Left cardiac atrium (tissue), 4 donors: ENCODE data around the gene ADCY4. TPM values are rescaled to one million over a fixed set of nuclear protein-coding genes. Genes with fewer than 3 reads are reported as not detected.
"Not testable (repeated sequence)": the region's sequence is repeated elsewhere in the genome, so short reads cannot be mapped to it uniquely, and the experiment has no call there.

Experiments
- ATAC-seq, 2 donors: fragments of 200-7000 bp; cut with Tn5 transposase; one replicate each; pipeline ENCODE4 v1.9.1; 2020; ENCODE audit warnings: mild to moderate bottlenecking in 2 of 2, moderate library complexity in 2 of 2
- DNase-seq: peaks from one replicate; pipeline ENCODE4 v3.0.0-alpha.2; 2020
- intact Hi-C, 2 donors: fragments of 100-400 bp; cut with DNase I; formaldehyde crosslinking; loops; one replicate each; pipeline versions ENCODE4 v1.14.1 to v1.15.1; 2022 to 2023
- total RNA-seq, 2 donors: library from RNA; stranded (reverse); fragmentation: NEBNext Ultra II Directional; extraction: Animal tissue kit (Norgen Biotek cat#: 25700); gene quantifications; one replicate each; pipeline ENCODE4 v1.2.1, GENCODE V29; 2021
- donor health status: DM: no; HTN: yes; CAD: no.
- donor health status: DM: no; HTN: yes; CAD: no; lungs with severe emphysema.
- donor health status: DM: yes; HTN: yes; CAD: no.
- donor health status: Dilated cardiomyopathy.

Gene ADCY4
- total RNA-seq, 2 donors from 2014 or later: 19.2 to 43.9 TPM

DNA sequence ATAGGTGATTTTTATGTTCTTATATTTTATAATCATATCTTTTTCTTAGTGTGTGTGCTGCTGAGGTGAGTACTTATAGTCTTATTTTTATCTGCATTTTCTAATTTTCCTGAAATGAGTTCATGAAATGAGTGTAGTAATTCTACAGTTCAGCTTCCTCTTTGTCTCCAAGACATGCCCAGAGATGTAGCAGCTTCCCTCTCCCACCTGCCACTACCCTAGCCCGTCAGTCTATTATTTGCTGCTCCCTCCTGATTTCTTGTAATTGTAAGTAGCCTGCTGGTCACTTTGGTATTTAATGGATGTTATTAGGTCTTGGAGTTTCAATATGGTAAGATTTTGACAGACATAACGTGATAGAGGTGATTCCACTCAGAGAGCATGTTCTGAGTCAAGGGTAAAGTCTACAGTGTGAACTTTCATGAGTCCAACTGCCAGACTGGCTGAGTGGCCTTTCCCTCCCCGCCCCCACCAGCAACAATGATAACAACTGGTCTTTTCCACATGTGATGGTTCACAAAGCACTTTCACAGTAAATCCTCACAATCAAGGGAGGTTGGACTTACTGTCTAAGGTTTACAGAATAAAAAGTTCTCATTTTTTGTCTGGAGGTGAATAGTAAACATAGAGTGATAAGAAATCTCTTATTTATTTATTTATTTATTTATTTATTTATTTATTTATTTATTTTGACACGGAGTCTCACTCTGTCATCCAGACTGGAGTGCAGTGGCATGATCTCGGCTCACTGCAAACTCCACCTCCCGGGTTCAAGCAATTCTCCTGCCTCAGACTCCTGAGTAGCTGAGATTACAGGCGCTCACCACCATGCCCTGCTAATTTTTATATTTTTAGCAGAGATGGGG lies 9.2 kb upstream of the ADCY4 start:
- intact Hi-C loops: no loop called here
- no peak for ATAC-seq
- DNase-seq: no peak

DNA sequence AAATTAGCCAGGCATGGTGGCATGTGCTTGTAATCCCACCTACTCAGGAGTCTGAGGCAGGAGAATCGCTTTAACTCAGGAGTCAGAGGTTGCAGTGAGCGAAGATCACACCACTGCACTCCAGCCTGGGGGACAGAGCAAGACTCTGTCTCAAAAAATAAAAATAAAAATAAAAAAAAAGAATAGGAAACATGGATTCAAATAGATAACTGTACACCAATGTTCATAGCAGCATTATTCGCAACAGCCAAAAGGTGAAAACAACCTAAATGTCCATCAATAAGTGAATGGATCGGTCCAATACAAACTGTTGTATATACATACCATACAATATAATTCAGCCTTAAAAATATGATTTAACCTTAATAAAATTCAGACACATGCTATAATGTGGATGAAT lies 8.0 kb upstream of the ADCY4 start:
- intact Hi-C loops: no loop called here
- ATAC-seq: no peak
- no peak for DNase-seq

DNA sequence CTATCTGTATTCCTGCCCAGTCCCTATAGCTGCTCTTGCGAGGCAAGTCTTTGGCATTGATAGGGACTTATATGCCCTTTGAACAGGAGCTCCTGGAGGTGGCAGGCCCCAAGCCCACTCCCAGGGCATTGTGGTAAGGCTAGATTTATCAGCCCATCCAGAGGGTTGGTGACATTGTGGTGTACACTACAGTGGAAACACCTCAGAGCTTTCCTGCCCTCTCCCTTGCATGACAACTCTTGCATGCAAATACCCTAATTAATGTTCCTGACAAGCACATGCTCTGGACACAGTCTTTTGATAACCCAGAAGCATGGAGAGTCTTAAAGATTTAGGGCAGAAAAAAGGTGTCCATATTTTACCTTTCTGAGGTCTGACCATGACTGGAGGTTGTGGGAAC lies 5.7 kb upstream of the ADCY4 start:
- DNase-seq (no peak), ATAC-seq (no peak)
- intact Hi-C loops: no loop called here

DNA sequence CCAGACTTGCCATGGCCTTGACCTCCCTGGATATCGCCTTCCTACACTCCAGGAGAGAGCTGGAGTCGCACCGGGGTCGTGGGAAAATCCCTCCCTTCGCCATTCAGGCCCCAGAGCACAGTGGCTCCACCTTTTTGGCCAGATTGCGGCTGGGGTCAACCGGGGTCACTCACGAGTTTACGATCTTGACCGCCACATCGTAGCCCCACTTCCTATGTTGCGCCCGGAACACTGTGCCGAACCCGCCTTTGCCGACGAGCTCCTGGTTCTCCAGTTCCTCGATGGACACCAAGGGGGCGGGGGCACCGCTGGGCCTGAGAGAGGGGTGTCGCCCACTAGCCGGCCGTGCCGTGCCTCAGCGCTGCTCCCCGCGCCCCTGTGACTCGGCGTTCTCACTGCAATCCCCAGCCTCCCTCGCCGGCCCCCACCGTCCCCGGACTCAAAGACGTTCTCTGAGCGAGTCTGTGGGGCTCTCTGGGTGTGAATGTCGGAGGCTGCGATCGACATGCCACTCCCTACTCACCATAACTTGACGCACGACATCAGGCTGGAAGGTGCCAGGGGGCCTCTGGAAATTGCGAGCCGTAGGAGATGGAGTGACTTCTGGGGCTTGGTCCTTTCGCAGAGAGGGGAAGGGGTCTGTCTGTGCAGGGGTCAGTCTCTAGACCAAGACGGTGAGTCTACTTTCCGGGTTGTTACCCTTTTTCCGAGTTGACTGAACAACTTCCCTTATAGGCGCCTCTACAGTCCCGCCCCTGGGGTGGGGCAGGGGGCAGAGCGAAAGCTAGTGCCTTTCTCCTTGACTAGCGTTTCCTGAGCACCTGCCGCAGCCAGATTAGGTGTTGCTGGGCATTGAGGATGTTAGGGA lies 4.6 kb upstream of the ADCY4 start, which contains the start of gene RIPK3:
Gene RIPK3 (minus strand): TSS at position 708 of the 868 bp plus-strand sequence. CDS start 165 bp downstream, at position 543.
- DNase-seq: peak; percentile 77
- intact Hi-C loops: no loop called here
- peak; percentile 54 to 72 for ATAC-seq

DNA sequence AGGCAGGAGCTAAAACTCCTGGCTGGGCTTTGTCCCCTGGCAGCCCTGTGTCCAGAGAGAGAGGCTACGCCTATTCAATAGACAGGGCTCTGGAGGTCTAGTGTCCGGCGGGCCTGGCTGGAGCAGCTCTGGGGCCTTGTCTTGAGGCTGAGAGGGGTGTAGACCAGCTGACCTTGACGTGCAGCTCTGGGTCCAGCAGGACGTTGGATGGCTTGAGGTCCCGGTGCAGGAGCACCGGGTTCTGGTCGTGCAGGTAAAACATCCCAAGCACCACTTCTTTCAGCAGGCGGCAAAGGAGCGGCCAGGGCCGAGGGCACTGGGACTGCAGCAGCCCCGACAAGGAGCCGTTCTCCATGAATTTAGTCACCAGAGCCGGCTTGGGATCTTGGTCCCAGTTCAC lies 4.0 kb upstream of the ADCY4 start:
- no peak for ATAC-seq
- intact Hi-C loops: no loop called here
- DNase-seq: no peak

DNA sequence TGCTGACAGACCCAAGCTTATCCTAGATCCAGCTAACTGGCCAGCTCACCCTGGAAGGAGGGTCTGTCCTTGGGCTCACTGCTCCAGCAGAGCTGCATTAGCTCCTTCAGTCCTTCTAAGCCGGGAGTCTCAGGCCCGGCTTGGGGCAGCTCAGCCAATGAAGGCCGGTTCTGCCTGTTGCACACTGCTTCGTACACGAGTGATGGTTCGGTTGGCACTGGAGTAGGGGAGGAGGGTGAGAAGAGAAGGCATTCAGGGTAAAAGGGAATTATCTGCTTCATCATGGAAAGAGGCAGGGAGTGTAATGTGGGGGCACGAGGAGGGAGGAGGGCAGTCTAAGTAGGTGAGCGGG lies 2.9 kb upstream of the ADCY4 start:
- no peak for DNase-seq
- intact Hi-C loops: no loop called here

DNA sequence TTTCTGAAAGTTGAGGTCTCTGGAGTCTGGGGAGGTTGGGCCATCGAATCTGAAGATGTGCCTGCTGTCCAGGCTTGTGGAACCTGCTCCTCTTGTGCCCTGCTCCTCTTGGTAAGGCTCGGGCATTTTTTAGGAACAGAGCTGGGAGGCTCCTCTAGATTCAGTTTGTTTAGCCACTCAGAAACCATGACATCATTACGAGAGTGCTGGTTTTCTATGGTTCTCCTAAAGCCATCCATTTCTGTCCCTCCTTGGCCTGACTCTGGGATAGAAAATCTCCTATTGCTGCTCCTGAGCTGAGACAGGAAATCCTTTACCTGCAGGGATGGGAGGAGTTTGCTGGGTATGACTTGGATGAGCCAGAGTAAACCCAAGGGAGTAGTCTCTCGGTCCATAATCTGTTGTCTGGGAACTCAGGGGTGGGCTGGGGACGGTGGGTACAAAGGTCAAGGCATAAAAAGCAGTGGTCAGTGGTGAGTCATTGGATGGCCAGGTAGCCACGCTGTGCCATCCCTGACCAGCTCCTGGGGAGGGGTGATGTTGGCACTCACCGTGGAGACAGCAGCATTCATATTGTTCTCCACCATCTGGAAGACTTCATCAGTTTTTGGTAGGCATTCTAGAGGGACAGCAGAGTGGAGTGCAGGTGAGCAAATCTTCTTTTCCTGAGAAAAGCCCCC lies 2.4 kb upstream of the ADCY4 start:
- no peak for DNase-seq

More for the DNA sequence above, 2.9 kb upstream of the ADCY4 start:
- no peak for ATAC-seq

DNA sequence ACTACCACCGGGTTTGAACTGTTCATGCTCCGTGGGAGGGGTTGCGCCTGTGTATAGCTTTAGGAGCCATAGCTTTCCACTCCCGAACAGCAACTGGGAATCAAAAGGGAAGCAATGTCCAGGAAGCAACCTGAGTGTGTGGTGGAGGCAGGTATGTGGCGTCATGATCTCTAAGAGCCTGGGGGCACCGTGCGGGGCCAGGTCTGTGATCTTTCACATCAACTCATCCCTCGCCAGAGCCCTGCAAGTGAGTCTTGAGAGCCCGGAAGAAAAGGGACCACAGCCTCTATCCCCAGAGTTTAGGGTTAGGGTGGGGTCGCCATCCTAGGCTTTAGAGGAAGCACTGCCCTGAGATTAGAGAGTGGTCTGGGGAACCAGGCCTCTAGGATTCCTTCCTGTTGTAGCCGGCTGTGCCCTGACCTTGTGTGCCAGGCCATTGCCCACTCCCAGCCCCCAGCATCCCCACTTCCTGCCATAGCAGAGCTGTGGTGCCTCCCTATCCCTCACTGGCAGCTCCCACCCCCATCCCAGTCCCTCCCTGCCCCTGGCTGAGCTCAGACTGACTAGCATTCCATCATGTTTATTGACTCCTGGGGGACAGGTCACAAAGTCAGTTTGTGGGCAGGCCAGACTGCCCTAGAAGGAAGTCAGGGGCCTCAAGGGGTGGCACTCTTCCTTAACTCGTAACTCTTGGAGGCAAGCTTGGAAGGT lies 745 bp upstream of the ADCY4 start:
- no peak for DNase-seq
- intact Hi-C loops: no loop called here
- no peak for ATAC-seq

More for the DNA sequence above, 2.4 kb upstream of the ADCY4 start:
- intact Hi-C loops: no loop called here
- ATAC-seq: no peak

DNA sequence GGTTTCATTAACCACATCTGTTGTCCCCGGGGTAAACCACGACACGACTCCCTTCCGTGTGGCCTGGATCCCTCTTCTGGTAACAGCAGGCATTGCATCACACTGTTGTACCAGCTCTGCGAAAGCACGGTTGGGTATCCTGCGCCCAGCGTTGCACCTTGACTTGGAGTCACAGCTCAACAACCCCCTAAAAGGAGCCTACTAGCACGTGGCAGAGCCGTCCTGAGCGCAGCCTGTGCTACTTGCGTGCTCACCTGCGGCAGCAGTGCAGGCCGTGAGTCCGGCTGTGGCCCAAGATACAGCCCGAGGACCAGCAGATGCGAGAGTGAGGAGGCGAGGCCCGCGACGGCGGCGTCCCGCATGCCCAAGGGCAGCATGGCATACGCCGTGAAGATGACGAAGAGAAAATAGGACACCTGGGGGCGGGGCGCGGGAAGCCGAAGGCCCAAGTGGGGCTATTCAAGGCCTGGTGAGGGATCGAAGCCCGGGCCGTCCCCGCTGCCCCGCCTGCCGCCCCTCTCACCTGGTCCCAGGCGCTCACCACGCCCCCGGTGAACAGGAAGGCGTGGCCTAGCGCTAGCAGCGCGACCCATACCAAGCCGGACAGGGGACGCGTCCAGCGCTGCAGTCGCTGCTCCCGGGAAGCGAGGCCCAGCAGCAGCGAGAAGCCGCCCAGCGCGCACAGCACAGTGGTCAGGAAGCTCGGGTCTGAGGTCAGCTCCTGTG lies 2.4 kb downstream of the ADCY4 start:
- DNase-seq (peak; percentile 74), ATAC-seq (peak; percentile 55 to 67)
- intact Hi-C loops: loop anchor here (2.0 to 5.0 kb wide), 2 partner anchors 100 to 104 kb away; no protein-coding TSS in a partner anchor

DNA sequence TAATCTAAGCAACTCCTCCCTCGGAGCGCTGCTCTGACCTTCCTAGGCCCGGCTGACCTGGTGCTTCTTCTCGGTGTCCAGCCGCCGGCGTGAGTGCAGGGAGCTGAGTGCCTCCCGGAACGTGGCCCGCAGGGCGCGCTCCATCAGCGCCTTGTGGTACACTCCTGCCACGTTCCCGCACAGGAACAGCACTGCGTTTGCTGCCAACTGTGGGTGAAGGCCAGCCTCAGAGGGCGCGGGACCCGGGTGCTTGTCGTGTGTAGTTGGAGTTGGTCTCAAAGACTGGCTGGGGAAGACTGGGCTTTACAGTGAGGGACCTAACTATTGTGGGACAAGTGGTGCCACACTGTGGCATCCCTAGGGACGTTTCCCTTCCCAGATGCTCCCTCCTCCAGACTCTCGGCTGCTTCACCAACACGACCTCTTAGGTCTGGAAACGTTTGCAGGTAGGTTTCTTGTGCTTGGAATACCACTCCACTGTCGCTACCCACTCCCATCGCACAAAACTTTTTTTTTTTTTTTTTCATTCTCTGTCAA lies 3.1 kb downstream of the ADCY4 start:
- ATAC-seq (no peak), DNase-seq (no peak)
- intact Hi-C loops: loop anchor here (2.0 to 5.0 kb wide), 2 partner anchors 101 to 105 kb away; no protein-coding TSS in a partner anchor

DNA sequence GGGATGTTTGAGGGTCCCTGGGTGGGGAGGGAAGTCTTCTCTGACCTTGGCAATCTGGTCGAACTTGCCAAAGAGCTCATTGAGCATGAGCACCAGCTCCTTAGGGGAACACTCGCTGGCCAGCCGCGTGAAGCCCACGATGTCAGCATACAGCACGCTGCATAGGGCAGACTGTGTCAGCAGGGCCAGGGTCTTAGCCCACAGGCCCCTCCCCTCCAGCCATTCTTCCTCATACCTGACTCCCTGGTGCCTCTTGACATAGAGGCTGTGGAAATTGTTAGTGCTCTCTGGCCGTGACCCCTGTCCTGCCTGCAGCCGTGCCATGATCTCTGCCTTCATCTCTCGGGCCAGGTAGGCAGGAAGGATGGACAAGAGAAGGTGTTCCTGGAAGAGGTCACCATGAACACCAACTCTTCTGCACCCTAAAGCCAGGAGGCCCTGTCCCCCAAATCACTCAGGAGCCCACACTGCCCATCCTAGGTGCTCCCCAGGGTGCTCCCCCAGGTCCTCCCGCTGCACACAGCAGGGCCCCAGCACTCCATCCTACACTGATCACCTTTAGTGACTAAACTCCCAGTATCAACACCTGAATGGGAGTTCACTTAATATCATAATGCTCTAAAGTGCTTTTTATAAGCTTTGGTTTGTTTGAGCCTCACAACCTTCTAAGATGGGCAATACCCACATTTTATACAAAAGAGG lies 3.7 kb downstream of the ADCY4 start:
- no peak for DNase-seq
- no peak for ATAC-seq
- intact Hi-C loops: loop anchor here in 1 of 2 donors (5.0 kb wide), 1 partner anchor 101 kb away; no protein-coding TSS in a partner anchor

DNA sequence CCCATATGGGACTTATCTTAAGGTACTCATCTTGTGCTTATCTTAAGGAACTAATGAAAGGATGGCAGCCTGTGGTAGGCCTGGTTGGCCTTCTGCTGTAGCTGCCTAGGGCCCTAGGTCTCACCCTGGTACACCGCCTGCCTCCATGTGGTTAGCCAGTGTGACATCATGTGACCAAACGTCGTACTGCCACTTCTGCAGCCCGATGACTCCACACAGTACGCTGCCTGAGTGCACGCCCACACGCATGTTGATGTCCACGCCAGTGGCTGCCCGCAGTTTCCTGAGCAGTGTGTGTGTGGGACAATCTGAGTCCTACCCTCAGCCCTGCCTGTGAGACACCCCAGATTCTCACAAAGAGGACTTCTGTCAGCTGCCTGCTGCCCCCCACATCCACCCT lies 5.1 kb downstream of the ADCY4 start:
- intact Hi-C loops: loop anchor here in 1 of 2 donors (5.0 kb wide), 1 partner anchor 103 kb away; no protein-coding TSS in a partner anchor
- ATAC-seq: peak; percentile 2 to 22
- DNase-seq: peak; percentile 60

DNA sequence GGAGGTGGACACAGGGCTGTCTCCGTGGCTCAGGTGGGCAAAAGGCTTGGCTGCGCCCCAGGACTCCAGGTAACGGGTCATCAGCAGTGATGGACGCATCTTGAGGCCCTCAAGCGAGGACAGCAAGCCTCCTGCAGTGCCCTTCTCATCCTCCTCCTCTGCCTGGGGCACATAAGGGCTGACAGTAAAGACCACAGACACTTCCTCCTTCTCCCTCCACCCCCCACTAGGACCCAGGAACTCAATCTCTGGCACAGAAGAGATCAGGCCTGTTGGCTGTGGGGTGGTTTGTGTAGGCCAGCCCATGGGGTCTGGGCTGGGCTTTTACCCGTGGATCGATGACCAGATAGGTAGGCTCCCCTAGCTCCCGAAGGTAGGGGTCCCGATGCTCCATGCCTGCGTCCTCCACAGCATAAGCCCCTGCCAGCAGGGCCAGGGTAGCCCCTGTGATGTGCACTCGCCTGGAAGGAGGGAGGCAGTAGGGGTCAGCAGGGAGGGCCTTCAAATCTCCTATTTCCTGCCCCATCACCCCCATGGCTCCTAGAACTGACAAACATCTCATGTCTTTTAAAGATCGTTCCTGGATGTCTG lies 5.7 kb downstream of the ADCY4 start:
- no peak for DNase-seq
- intact Hi-C loops: no loop called here
- no peak for ATAC-seq

DNA sequence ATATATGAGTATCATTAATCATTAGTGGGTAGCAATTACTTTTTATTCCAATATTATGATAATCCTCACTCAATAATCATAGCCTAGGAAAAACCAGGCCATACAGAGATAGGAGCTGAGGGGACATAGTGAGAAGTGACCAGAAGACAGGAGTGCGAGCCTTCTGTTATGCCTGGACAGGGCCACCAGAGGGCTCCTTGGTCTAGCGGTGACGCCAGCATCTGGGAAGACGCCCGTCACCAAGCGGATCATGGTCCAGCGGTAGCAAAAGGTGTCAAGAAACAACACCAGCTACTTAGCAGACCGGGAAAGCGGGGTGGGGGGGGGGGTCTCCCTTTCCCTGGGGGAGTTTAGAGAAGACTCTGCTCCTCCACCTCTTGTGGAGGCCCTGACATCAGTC lies 7.0 kb downstream of the ADCY4 start:
- peak; percentile 64 for DNase-seq
- ATAC-seq, intact Hi-C loops: not testable (repeated sequence)

DNA sequence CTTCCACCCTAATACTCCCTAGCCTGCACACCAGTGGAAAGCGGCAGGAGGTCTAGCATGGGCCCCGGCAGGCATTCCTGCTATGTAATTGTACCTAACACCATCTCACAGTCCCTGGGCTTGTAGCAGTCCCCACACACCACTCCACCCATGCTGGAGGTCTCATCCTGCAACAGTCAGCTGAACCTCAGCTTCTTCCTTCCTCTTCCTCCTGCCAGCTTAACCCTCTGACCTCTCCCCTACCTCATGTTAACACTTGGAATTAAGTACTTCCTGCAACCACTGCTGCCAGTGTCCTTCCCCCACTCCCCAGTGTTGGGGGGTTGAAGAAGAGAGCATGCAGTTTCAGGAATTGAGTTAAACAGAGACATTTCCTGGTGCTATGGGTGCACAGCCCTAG lies 7.6 kb downstream of the ADCY4 start:
- intact Hi-C loops: no loop called here
- ATAC-seq: no peak
- no peak for DNase-seq

DNA sequence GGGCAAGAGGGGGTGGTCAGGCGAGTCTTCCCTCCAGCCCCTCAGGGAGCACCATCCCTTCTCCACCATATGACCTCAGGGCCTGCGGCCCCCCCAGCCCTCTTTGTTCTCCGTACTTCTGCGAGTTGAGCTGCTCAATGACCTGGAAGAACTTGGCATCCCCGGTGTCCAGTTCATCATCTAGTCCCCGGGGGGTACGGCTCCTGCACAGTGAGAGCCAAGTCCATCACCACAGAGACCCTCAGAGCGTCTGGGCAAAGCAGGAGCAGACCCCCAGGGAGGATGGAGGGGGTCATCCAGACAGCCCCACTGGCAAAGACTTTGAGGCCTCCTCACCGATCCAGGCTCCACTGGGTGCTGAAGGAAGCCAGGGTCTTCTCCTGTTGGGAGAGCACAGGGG lies 8.9 kb downstream of the ADCY4 start:
- DNase-seq (no peak), ATAC-seq (no peak)
- intact Hi-C loops: no loop called here

DNA sequence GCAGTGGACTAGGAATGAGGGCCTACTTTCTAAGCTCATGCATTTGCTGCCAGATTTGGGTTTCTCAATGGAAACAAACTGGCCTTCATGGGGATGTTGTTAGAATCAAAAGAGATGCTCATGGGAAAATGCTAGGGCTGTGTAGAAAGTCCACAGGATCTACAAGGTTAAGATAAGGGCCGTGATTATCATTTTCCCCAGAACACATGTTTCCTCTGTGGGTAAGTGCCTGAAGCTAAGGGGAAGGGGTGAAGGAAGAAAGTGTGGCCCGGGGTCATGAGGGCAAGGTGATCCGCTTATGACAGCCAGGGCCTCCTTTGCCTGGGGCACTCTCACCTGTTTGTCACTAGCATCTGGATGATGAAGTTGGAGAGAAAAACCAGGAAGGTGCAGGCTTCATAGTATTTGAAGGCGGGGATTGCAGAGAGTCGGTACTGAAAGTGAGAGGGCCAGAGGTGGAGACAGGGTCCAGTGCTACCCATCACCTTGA lies 9.8 kb downstream of the ADCY4 start:
- ATAC-seq (no peak), DNase-seq (no peak)
- intact Hi-C loops: no loop called here
